Occipital lobe (tissue), 2 donors: ENCODE results near the gene SFTPA1. TPM values are rescaled to one million over a fixed set of nuclear protein-coding genes. Genes with fewer than 3 reads are reported as not detected.
"Not testable (repeated sequence)": the region's sequence is repeated elsewhere in the genome, so short reads cannot be mapped to it uniquely, and the experiment has no call there.

Source experiments
- DNase-seq: peaks from one replicate; lab custom pipeline; 2025; lab: John Stamatoyannopoulos, UW
- total RNA-seq: library from RNA; depleted of rRNA; stranded (reverse); fragments of >200 nt; gene quantifications from one replicate; pipeline ENCODE4 v1.2.3, GENCODE V29; 2014

SFTPA1 gene
- total RNA-seq, 1 donor from 2014 or later = 0.16 TPM

- not testable (repeated sequence) for DNase-seq
Measured at GRCh38 chr10:79611193-79611976, 646 bp downstream of the SFTPA1 start.

- no peak for DNase-seq
Measured at GRCh38 chr10:79615577-79615976, 4.8 kb downstream of the SFTPA1 start.

DNA sequence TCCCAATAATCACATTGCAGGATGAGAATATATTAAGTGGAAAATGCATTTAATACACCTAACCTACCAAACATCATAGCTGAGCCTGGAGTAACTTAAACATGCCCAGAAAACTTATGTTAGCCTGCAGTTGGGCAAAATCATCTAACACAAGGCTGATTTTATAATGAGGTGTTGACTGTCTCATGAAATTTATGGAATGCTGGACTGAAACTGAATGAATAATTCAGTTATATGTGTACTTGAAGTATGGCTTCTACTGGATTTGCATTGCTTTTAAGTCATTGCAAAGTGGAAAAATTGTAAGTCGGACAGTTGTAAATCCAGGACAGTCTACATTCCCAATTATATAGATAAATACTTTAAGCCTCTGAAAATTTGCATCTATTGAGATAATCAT lies 5.4 kb downstream of the SFTPA1 start:
- no peak for DNase-seq

DNA sequence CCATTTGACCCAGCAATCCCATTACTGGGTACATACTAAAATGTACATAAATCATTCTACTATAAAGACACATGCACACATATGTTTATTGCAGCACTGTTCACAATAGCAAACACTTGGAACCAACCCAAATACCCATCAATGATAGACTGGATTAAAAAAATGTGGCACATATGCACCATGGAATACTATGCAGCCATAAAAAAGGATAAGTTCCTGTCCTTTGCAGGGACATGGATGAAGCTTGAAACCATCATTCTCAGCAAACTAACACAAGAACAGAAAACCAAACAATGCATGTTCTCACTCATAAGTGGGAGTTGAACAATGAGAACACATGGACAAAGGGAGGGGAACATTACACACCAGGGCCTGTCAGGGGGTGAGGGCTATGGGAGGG lies 12.9 kb downstream of the SFTPA1 start:
- DNase-seq = not testable (repeated sequence)

GRCh38 chr10:79627075-79627474 lies 16.3 kb downstream of the SFTPA1 start:
- no peak for DNase-seq

- no peak for DNase-seq
Measured at GRCh38 chr10:79628083-79628482, 17.3 kb downstream of the SFTPA1 start.

DNA sequence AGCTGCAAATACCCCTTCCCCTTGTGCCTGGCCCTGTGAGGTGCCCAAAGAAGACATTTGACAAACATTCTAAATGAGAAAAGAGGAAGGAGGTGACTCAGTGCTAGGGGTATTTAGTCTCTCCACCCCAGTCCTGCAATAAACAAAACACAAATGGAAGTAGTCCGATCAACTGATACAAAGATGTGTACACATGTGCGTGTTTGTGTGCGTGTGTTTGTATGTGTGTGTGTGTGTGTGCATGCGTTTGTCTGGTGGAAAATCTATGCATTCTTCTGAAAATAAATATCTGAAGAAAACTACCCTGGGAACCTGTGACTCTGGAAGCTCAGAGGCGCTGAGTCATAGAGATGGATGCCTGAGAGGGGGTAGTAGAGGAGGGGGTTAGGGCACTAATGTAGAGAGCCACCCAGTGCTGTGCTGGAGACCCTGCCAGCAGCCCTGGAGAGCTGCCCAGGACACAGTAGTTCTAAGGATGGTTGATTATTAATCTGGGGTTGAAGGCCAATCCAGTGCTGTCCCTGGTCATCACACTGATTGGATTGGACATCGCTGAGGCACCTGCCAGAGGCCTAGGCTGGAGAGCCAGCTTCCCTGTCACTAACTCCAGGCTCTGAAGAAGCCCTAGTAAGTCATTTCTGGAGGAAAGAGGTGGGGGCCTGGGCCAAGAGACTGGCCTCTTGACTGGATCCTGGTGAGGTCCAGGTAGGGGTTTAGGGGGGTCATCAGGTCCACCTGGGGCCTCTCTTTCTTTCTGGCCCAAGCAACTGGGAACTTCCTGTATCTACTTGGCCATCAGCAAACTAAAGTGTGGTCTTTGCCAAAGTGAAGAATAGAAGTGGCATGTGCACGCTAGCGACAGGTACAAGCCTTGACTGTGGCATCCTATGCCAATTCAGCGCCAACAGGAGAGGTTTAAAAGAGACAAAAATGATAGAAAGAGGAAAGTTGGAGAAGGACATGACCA lies 18.5 kb downstream of the SFTPA1 start:
- DNase-seq = no peak

- DNase-seq = no peak
Measured at GRCh38 chr10:79629955-79630327, 19.2 kb downstream of the SFTPA1 start.

- DNase-seq = not testable (repeated sequence)
Measured at GRCh38 chr10:79636654-79637199, 26.0 kb downstream of the SFTPA1 start.

- no peak for DNase-seq
Measured at GRCh38 chr10:79638318-79638717, 27.6 kb downstream of the SFTPA1 start.

DNA sequence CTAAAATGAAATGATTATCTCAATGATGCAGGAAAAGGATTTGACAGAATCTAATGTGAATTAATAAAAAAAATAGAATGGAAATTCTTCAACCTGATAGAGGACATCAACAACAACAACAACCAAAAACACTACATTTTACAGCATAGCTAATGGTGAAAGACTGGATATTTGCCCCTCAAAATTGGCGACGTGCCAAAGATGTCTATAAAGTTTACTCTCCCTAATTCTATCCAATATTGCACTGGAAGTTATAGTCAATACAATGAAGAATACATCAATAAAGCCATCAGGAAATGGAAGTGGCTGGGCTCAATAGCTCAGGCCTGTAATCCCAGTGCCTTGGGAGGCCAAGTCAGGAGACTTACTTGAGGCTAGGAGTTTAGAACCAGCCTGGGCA lies 42.0 kb downstream of the SFTPA1 start:
- DNase-seq = not testable (repeated sequence)

- not testable (repeated sequence) for DNase-seq
Measured at GRCh38 chr10:79663287-79663686, 52.5 kb downstream of the SFTPA1 start.

GRCh38 chr10:79664686-79665085 lies 53.9 kb downstream of the SFTPA1 start:
- DNase-seq = not testable (repeated sequence)

Other genes with a start within 250 kb of the SFTPA1 start
- gene ZCCHC24, start 165.3 kb upstream of the SFTPA1 start, total RNA-seq = 6.2 TPM
- 0.16 TPM for gene EIF5AL1, start 98.4 kb upstream of the SFTPA1 start, total RNA-seq
- not detected for gene SFTPA2, start 50.5 kb upstream of the SFTPA1 start, total RNA-seq
- 2.3 TPM for gene NUTM2B, start 92.3 kb downstream of the SFTPA1 start, total RNA-seq
- 0.78 TPM for gene NUTM2E, start 215.8 kb downstream of the SFTPA1 start, total RNA-seq